DMS79 treated with DMSO at 0.1 percent for 48 hours (cell line): ENCODE data around the gene MAD1L1.

ENCODE experiments used
- DNase-seq: peaks from one replicate; lab custom pipeline; 2025; lab: John Stamatoyannopoulos, UW

Gene MAD1L1

DNA sequence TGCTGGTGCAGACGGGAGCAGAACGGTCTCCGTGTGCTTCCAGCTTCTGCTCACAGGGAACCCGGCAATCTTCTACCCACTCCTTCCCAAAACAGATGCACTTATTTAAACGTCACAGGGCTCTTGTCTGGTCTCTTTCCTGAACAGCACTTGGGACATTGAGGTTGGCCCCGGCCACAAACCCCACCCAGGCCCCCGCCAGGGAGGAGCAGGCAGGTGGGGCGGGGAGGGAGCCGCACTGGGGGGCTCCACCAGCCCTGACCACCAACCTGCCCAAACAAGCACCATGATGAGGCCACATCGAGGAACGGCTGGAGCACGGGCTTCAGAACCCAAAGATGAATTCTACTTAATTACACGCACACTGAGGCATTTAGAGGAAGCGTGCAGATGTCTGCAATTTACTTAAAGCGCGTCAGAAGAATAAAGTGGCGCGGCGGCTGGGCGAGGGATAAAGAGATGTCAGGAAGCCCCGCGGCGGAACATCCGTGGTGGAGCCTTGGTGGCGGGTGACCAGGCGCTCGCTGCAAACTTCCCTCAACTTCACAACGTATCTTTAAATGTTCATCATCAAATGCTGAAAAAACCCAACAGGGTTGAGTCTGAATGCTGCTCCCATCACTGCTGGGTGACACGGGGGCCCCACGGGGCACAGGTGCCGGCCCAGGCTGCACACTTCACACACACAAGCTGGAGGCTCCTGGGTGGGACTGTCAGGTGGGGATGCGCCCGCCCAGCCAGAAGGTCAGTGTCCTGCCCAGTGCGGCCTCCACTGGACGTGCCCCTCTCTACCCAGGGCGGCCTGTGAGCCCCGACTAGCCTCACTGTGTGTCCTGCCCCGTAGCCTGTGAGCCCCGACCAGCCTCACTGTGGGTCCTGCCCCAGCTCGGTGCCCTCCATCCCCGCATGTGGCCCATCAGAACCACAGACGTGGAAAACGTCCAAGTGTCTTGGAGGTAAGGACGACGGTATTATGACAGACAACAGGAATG, 279.2 kb downstream of the MAD1L1 start:
- no peak for DNase-seq

DNA sequence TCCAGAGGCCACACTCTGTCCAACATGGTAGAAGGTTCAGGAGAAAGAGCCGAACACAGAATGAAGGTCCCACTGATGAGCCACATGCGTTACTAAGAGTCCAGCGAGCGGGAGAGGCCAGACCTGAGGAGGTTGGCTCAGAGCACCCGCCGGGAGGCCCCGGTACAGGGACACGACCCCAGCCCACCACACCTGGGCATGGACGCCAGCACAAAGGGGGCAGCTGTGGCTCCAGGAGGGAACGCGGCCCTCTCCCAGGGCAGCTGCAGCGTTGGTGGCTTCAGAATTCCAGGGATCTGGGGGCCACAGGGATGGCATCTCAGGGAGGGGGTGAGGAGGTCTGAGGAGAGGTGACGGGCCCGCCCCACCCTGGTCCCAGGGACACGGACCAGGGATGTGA, 280.0 kb downstream of the MAD1L1 start:
- no peak for DNase-seq

DNA sequence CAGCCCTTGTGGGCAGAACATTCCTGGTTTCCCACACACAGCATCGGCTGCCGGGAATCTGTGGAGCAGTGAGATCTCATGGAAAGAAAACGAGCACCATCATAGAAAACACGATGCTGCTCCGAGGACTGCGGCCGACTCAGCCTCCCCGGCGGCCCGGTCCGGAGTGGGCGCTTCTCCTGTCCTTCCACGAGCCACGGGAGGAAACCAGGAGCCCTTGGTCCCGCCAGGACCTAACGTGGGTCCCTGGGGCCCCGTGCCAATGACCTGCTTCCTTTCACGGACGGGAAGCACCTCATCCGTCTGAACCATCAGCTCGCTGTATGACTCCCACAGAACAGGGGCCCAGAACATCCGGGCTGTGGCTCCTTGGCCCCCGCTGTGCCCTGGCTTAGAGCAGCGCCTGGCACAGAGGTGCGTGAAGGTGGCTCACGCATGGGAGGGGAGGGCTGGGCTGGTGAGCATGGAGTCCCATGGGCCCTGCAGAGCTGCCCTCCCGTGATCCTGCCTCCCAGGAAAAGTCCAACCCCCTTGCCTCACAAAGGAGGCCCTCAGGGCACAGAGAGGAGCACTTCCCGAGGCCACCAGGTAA, 280.5 kb downstream of the MAD1L1 start:
- no peak for DNase-seq

DNA sequence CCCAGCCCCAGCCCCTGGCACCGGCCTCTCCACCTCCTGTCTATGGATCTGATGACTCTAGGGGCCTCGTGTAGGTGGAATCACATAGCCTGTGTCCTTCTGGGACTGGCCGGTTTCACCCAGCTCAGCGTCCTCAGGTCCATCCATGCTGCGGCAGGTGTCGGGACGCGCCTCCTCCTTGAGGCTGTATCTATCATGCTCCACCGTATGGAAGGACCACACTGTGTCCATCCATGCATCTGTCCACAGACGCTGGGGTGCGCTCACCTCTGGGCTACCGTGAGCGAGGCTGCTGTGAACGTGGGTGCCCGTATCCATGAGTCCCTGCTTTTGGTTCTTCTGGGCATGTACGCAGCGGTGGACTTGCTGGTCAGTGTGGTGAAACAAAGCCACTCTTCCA, 281.1 kb downstream of the MAD1L1 start:
- no peak for DNase-seq

DNA sequence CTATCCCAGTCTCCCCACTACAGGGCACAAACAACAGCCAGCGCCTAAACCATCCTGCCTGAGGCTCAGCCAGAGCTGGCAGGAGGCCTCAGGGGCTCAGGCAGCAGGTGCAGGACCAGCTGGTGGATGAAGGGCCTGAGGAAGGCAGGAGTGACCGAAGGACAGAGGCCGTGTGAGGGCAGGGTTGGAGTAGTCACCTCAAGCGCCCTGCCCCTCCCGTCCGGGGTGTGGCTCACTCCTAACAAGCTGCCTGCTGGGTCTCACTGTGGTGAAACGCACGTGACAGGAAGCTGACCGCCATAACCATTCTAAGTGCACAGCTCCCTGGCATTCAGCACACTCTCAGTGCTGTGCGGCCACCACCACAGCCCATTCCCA, 281.6 kb downstream of the MAD1L1 start:
- DNase-seq: peak; percentile 46

DNA sequence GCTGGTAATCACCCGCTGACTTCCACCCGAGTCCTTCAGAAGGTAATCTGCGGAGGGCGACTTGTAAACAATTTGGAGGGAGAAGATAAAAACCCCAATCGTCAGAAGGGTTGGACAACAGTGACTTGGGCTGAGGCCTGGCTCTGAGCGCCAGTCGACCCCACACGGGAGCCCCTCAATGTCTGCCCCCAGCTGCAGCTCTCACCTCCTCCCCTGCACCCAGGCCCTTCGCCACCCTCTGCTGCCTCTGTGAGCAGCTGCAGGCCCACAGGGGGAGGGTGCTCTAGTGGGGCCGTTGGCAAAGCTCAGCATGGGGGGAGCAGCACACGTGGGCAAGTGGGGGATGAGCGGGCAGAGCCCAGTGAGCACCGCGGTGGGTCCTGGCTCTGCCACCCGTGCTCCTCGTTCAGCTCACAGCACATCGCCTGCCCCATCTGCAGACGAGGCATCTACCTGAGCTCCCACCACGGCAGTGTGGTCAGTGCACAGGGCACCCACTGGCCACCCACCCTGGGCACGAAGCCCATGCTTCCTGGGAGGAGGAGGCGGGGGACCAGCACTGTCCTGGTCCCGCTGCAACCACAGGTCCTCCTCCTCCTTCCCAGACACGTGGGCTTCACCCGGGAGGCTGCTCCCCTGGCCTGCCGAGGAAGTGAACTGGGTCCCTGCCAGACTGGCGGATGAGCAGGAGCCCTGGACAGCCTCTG, 282.1 kb downstream of the MAD1L1 start:
- peak; percentile 51 for DNase-seq

DNA sequence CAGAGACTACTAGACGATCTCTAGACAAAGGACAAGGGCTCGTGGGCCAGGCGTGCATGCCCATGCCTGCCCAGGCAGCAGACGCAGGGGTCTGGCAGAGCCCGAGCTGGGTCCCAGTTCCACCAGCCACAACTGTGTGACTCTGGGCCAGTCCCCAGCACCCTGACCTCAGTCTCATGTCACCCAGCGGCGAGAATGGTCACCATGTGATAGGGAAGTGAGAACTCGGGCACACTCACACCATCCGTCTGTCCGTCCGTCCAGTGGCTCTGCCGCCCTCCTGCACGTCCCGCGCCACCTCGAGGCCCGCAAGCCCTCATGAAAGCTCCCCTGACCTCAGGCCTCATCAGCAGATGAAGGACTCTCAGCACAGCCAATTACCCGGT, 282.7 kb downstream of the MAD1L1 start:
- no peak for DNase-seq

DNA sequence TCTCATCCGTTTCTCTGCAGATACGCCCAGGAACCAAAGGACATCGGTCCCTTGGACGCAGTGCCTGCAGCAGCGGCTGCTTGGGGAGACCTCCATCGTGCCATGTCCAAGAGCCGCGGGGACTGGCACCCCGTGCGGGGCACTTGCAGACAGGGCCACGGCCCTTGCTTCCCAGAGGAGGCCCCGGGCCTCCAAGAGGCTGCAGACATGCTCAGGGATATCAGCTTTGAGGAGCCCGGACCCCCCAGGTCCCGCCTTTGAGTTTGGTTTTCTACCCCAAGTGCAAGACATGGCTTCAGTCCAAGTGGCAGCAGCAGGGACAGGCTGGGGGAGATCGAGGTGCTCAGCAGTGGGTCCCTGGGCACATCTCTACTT, 283.1 kb downstream of the MAD1L1 start:
- no peak for DNase-seq

DNA sequence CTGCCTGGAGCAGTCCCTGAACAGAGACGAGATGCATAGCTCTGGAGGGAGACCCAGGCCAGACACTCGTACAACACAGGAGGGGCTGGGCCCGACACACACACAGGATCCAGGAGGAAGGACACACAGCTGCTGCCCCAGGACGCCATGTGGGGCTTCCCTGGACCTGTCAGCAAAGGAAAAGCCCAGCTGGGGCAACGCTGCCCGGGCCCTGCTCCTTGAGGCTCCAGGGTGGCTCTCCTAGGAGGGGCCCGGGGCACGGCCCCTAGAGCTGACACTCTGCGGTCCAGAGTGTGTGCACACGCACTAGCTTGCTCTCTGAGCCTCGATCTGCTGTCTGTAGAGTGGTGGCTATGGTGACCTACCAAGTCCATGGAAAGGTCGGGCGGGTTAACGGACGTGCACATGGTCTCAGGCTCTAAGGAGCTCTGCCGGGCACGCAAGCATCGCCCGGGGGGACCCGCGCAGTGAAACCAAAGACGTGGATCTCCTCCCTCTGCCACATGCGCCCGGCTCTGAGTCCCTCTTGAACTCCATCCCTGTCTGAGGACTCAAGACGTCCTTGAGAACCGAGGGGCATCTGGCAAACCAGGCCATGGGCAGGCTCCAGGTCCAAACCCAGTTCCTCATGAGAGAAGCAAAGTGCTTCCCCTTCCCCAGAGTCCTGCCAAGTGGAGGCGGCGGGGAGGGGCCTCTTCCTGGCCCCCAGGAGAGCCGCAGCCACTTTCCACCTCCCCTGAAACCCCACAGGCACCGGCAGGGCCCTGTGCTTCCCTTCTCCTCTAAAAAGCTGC, 283.7 kb downstream of the MAD1L1 start:
- DNase-seq: no peak

DNA sequence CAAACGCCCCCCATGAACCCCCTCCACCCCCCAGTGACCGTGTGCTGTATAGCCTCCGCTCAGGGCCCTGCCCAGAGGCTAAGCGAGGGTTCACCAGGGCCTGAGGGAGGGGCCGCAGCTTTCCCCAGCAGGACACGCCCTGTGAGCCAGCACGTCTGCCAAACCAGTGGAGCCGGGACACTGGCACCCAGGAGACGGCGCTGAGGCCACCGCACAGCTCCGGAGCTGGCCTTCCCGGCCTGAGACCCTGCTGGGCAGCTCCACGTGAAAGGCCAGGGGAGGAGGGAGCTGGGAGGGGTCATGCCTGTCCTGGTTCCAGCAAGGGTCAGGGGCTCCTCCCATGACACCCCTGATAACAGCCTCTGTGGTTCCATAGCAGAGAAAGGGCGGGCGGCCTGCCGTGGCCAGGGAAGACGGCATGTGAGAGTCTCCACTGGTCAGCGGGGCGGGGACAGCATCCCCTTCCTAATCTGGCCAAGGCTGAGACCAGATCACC, 284.4 kb downstream of the MAD1L1 start:
- no peak for DNase-seq

DNA sequence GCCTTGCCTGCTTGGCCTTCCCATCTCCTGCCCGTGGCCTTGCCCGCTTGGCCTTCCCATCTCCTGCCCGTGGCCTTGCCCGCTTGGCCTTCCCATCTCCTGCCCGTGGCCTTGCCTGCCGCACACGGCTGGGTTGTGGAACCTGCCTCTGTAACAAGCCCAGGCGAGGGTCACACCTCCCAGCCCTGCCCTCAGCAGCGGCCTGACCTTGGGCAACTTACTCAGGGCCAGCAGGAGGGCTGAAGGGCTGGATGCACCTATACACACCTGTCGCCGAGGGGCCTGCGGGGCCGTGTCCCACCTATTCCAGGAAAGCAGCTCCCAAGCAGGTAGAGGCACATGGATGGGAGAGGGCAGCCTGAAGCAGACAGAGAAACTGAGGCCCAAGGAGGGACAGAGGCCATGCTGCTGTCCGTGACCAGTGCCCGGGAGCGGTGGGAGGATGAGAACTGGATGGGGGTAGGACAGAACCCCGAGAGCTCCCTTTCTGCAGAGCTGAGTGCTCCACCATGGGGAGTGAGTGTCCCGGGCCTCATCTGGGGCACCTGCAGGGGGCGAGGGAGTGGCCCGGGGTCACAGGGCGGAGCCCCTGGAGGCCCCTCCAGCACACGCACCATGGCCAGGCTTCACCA, 285.0 kb downstream of the MAD1L1 start:
- DNase-seq: no peak

DNA sequence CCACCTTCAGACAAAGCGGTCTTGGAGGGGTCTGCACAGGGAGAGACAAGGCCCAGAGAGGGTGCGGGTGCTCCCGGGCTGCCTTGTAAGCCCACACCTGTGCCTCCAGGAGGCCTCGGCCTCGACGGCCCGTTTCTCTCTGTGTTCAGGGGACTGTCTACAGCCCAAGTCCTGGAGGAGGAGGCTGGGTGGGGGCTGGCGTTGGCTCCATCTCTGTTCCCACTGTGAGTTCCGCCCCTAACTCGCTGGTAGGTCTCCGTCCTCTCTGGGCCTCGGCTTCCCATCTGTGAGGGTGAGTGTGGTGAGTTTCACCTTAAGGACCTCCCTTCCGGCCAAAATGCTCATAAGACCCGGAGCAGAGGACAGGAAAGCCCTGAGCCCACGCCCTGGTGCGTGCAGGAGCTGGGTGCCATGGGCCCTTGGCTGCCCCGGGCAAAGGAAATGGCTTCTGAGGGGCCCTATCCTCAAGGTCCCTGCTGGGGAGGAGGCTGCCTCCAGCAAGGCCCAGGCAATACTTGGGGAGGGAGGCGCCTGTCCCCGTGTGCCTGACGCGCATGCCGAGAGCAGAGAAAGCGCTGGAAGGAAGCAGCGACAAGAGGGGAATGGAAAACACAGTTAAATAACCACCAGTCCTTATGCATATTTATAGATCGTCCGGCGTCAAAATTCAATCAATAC, 285.8 kb downstream of the MAD1L1 start:
- DNase-seq: no peak

DNA sequence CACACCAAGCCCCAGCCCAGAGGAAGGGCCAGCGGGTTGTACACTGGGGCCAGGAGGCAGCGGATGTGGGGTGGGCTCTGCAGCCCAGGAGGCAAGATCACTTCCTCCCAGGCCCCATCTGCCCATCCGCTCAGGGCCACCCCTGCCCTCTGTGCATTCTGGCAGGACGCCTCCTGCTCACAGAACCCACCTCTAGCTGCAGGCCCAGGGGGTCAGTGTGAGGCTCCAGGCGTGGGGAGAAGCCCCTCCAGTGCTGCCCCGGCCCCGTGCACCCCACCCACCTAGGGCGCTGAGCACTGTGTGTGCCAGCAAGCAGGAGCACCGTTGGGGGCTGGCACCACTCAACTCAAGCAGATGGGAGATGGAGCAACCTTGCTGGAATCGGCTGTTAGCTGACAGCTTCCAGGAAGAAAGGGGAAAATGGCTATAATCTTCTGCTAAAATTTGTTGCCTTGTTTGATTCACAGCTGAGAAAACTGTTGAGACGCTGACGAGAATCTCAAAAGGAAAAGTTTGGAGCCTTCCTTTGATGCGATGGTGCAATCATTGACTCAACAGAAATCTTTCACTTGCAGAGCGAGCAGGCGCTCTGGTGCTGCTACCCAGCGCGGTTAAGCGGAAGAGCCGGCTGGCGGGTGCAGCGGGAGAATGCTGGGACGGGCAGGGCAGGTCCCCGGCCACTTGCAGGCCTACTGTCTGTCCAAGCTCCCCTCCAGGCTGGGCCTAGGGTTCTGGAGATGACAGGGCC, 286.5 kb downstream of the MAD1L1 start:
- no peak for DNase-seq

DNA sequence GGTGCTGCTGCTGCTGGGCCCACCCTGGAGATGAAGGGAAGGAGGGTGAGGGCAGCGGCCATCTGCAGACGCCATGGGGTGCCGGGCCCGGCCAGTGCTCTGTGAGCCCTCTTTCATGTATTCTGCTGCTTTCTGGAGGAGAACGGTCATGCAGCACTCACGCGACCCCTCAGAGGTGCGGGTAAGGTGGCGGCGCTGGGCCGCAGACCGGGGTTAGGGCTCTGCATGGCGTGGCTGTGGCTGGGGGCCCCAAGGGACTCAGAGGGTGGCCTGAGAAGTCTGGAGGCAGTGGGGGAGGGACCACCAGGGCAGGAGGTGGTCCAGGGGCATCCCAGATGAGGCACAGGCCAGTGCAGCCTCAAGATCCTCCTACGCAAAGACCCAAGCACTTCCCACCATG, 287.2 kb downstream of the MAD1L1 start:
- no peak for DNase-seq

DNA sequence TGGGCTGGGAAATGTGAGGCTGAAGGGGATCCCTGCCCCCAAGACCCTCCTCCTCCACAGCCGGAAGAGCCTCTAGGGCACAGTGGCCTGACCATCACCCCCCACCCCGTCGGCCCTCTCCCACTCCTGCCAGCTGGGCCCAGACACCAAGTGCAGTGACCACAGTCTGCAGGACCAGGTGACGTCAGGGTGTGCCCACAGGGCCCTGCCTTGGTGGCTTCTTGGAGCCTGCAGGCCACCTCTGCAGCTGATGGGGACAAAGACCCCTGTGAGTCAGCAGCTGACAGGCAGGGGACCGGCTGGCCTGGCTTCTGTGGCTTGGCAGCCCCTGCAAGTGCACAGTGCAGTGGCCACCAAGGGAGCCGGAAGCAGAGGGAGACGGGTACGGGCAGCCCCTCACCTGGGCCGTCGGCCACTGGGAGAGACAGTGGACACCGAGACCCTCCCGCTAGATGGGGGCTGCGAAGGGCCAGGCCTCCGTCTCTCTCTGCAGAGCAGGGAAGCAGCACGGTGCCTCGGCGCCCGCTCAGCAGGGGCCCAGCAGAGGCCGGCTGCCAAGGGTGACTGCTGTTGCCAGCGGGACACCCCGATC, 288.0 kb downstream of the MAD1L1 start:
- no peak for DNase-seq

DNA sequence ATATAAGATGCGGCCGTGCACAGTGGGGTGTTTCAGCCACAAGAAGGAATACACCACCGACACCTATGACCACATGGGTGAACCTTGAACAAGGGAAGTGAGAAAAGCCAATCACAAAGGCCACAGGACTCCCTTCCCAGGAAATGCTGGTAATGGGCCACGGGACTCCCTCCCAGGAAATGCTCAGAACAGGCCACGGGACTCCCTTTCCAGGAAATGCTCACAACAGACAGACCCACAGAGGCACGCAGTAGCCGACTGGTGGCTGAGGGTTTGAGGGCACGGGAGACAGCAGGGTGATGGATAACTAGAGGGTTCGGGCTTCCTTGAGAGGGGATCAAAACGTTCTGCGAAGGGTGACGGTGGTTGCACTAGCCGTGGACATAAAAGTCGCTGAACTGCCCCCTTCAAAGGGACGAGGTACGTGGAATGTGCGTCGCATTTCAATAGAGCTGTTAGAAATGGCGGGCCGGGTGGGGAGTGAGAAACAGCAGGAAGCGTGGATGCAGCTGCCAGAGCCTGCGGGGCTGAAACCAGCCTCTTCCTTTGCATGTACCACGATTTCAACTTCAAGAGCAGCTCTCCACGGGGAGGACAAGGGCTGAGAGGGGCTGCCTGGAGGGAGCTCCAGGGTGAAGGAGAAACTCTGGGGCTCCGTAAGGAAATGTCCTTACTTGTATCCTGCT, 288.7 kb downstream of the MAD1L1 start:
- DNase-seq: no peak

DNA sequence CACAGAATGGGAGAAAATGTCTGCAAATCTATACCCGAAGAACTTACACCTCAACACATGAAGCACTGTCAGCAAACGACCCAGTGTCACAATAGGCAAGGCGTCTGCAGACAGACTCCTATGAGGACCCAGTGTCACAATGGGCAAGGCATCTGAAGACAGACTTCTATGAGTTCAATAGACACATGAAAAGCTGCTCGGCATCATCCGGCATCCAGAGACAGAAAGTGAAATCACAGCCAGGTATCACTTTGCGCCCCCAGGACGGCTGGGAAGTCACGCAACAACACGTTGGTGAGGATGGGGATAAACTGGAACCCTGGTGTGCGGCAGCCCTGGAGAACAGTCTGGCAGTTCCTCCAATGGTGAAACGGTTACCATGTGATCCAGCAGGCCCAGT, 289.4 kb downstream of the MAD1L1 start:
- DNase-seq: no peak

DNA sequence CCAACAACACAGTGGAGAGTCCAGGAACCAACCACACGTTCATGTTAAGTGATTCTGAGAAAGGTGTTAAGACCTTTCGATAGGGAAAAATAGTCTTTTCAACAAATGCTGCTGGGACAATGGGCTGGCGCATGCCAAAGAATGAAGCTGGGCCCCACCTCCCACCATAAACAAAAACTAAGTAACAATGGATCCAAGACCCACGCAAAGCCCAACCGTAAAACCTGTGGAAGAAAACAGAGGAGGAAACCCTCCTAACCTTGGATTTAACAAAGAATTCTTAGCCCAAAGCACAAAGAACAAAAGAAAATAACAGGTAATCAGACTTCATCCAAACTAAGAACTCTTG, 289.8 kb downstream of the MAD1L1 start:
- no peak for DNase-seq

DNA sequence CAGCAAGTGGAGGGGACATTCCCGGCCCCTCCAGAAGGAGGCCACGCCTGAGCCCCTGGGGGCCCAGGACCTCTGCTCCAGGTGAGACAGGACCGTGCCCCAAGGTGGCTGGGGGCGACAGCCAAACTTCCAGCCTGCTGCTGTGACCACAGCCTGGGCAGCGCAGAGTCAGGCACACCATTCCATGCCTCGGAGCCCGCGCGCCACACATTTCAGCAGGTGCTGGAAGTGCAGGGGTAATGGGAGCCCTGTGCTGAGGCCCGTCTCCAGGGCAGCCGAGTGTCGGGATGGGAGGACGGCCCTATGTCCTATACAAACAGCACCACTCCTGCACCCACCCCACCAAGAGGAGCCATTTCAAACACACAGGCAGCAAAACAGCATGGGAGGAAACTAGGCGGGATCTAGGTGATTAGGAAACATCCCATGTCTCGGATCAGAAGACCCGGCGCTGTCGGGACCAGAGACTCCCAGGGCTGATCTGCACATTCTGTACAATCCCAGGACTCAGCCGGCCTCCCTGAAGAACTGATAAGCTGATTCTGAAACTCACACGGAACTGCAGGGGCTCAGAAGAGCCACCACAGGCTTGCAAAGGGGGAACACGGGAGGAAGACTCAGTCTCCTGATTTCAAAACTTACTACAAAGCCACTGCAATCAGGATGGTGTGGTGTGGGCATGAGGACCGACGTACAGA, 290.4 kb downstream of the MAD1L1 start:
- no peak for DNase-seq
